HepG2 (cell line): ENCODE results near the gene FBP1. TPM values are rescaled to one million over a fixed set of nuclear protein-coding genes. Genes with fewer than 3 reads are reported as not detected.

ENCODE experiments used
- BORCS8-MEF2B ChIP-seq: sonication (generic); formaldehyde crosslinking; IDR thresholded peaks from 2 replicates; pipeline ENCODE4 v1.8.0; 2022; ENCODE audit warnings: mild to moderate bottlenecking, missing genetic modification reagents
- CSRNP1 ChIP-seq: sonication (generic); formaldehyde crosslinking; IDR thresholded peaks from 2 replicates; pipeline ENCODE4 v1.8.1; 2023; ENCODE audit warnings: mild to moderate bottlenecking, missing genetic modification reagents
- GABPB1 ChIP-seq: IDR thresholded peaks from 2 replicates; pipeline ENCODE4 v1.6.1; 2016; ENCODE audit warnings: mild to moderate bottlenecking, missing genetic modification reagents, moderate library complexity, missing compliant biosample characterization
- GPN1 ChIP-seq: sonication (generic); formaldehyde crosslinking; IDR thresholded peaks from 2 replicates; pipeline ENCODE4 v1.5.1; 2020; ENCODE audit warnings: missing genetic modification reagents, borderline replicate concordance
- HIC2 ChIP-seq: sonication (generic); formaldehyde crosslinking; IDR thresholded peaks from 2 replicates; pipeline ENCODE4 v1.9.0; 2022; ENCODE audit warnings: low read depth, missing genetic modification reagents
- MAFK ChIP-seq, 2 experiments: IDR thresholded peaks in 1 of 2; conservative IDR thresholded peaks in 1 of 2; 2 replicates each; pipeline ENCODE4 v1.6.1; 2011; ENCODE audit warnings: improper control_type of control experiment in 2 of 2, low read length in 2 of 2
- MLX ChIP-seq: IDR thresholded peaks from 2 replicates; pipeline ENCODE4 v1.6.1; 2016
- MYC ChIP-seq: sonication (generic); formaldehyde crosslinking; IDR thresholded peaks from 2 replicates; pipeline ENCODE4 v1.9.0; 2021; ENCODE audit warnings: missing genetic modification reagents, borderline replicate concordance
- PHB2 ChIP-seq: fragments of 450-650 bp; IDR thresholded peaks from 2 replicates; pipeline ENCODE4 v1.6.1; 2018; ENCODE audit not compliant: partially characterized antibody
- POLR2AphosphoS5 ChIP-seq: IDR thresholded peaks from 2 replicates; pipeline ENCODE4 v1.6.1; 2012; ENCODE audit warnings: low read depth, low read length
- REL ChIP-seq: sonication (generic); formaldehyde crosslinking; conservative IDR thresholded peaks from 2 replicates; pipeline ENCODE4 v1.8.0; 2022; ENCODE audit warnings: mild to moderate bottlenecking, missing genetic modification reagents, moderate library complexity
- RORA ChIP-seq: sonication (generic); formaldehyde crosslinking; IDR thresholded peaks from 2 replicates; pipeline ENCODE4 v1.5.0; 2020; ENCODE audit warnings: mild to moderate bottlenecking, missing genetic modification reagents, moderate library complexity
- SSRP1 ChIP-seq: IDR thresholded peaks from 2 replicates; pipeline ENCODE4 v1.6.1; 2016; ENCODE audit warnings: control low read depth
- TCF7L2 ChIP-seq: IDR thresholded peaks from 2 replicates; pipeline ENCODE4 v1.6.1; 2011; ENCODE audit warnings: mild to moderate bottlenecking, low read depth, low read length, moderate library complexity
- WIZ ChIP-seq: sonication (generic); formaldehyde crosslinking; IDR thresholded peaks from 2 replicates; pipeline ENCODE4 v1.5.1; 2020; ENCODE audit warnings: mild to moderate bottlenecking, missing genetic modification reagents
- ZFP41 ChIP-seq: sonication (generic); formaldehyde crosslinking; IDR thresholded peaks from 2 replicates; pipeline ENCODE4 v1.4.0; 2020; ENCODE audit warnings: mild to moderate bottlenecking, missing genetic modification reagents, borderline replicate concordance
- ZNF205 ChIP-seq: IDR thresholded peaks from 2 replicates; pipeline ENCODE4 v1.6.1; 2018; ENCODE audit warnings: missing biosample characterization, missing genetic modification reagents
- ZNF253 ChIP-seq: sonication (generic); formaldehyde crosslinking; IDR thresholded peaks from 2 replicates; pipeline ENCODE4 v1.8.0; 2022; ENCODE audit warnings: mild to moderate bottlenecking, missing genetic modification reagents, borderline replicate concordance
- ZNF362 ChIP-seq: sonication (generic); formaldehyde crosslinking; IDR thresholded peaks from 2 replicates; pipeline ENCODE4 v1.4.0; 2020; ENCODE audit warnings: missing genetic modification reagents, mild to moderate bottlenecking, borderline replicate concordance
- ZNF512B ChIP-seq: sonication (generic); formaldehyde crosslinking; IDR thresholded peaks from 2 replicates; pipeline ENCODE4 v1.5.1; 2020; ENCODE audit warnings: missing genetic modification reagents, mild to moderate bottlenecking, borderline replicate concordance
- ZNF549 ChIP-seq: sonication (generic); formaldehyde crosslinking; IDR thresholded peaks from 2 replicates; pipeline ENCODE4 v1.5.0; 2020; ENCODE audit warnings: missing genetic modification reagents
- ZNF746 ChIP-seq: sonication (generic); formaldehyde crosslinking; IDR thresholded peaks from 2 replicates; pipeline ENCODE4 v1.8.0; 2022; ENCODE audit warnings: mild to moderate bottlenecking, missing genetic modification reagents
- ZNF761 ChIP-seq: sonication (generic); formaldehyde crosslinking; conservative IDR thresholded peaks from 2 replicates; pipeline ENCODE4 v1.4.0; 2020; ENCODE audit warnings: mild to moderate bottlenecking, missing genetic modification reagents
- ZNF788 ChIP-seq: sonication (generic); formaldehyde crosslinking; IDR thresholded peaks from 2 replicates; pipeline ENCODE4 v1.5.0; 2020; ENCODE audit warnings: mild to moderate bottlenecking, missing genetic modification reagents, borderline replicate concordance
- polyA plus RNA-seq, 8 experiments: library from polyadenylated mRNA; depleted of rRNA in 3 of 8; stranded (reverse) in 7 of 8; unstranded in 1 of 8; fragments of >200 nt; fragmentation: Illumina TruSeq in 4 of 8; extraction: Trizol in 4 of 8; gene quantifications; 2 replicates each; pipeline versions ENCODE4 v1.2.1 to v1.2.3, GENCODE V29; 2011 to 2016; ENCODE audit warnings: low read depth in 4 of 8, missing spikeins in 1 of 8, mixed read lengths in 1 of 8; ENCODE audit not compliant: insufficient read depth in 1 of 8
- total RNA-seq, 5 experiments: library from RNA; depleted of rRNA; stranded (reverse); fragments of >200 nt; fragmentation: Illumina TruSeq; extraction: Trizol; gene quantifications; 2 replicates each; pipeline ENCODE4 v1.2.3, GENCODE V29; 2016; ENCODE audit warnings: low read depth in 1 of 5

Gene FBP1
- total and polyA plus RNA-seq, 2 of the 13 experiments (the other 11 are each of a cell fraction or from before 2014, with no cell fraction given): 0.29 to 0.53 TPM

- TF ChIP-seq ZNF253 (CRISPR knock-in tag): no peak
- TF ChIP-seq REL: no peak
- TF ChIP-seq GABPB1: no peak; the same call in 1 of the 2 replicates
- no peak for TF ChIP-seq HIC2
- TF ChIP-seq PHB2: no peak
- no peak for TF ChIP-seq SSRP1 (CRISPR knock-in tag)
- TF ChIP-seq MYC (CRISPR knock-in tag): peak; percentile 47; the same call in 1 of the 2 replicates
- no peak for TF ChIP-seq ZFP41 (CRISPR knock-in tag)
- TF ChIP-seq ZNF746 (CRISPR knock-in tag): no peak
- TF ChIP-seq ZNF761 (CRISPR knock-in tag): no peak
- TF ChIP-seq WIZ (CRISPR knock-in tag): no peak
- TF ChIP-seq ZNF788 (CRISPR knock-in tag): peak; percentile 41; the same call in 1 of the 2 replicates
- no peak for TF ChIP-seq ZNF512B
- TF ChIP-seq CSRNP1 (CRISPR knock-in tag): no peak
- TF ChIP-seq BORCS8-MEF2B (CRISPR knock-in tag): peak; percentile 82; the same call in 1 of the 2 replicates
- TF ChIP-seq ZNF549 (CRISPR knock-in tag): no peak
- TF ChIP-seq ZNF205 (CRISPR knock-in tag): no peak
- no peak for TF ChIP-seq GPN1
- TF ChIP-seq TCF7L2: no peak
- TF ChIP-seq RORA (CRISPR knock-in tag): no peak
- no peak for TF ChIP-seq ZNF362 (CRISPR knock-in tag)
- TF ChIP-seq MLX (CRISPR knock-in tag): no peak
- TF ChIP-seq MAFK (conservative IDR thresholded peaks at IDR 0.05 in 1 of 2, IDR thresholded peaks at IDR 0.05 in 1 of 2; ENCODE audit: low read length in 2 of 2): no peak
- TF ChIP-seq POLR2AphosphoS5: no peak
These were observed 16.1 kb downstream of the FBP1 start (continued) for GRCh38 chr9:94623253-94623652.
